GM12874 (cell line): ENCODE data around the gene CORO2A.

Source experiments
- CTCF ChIP-seq: IDR thresholded peaks from 2 replicates; pipeline ENCODE4 v1.5.1; 2011; ENCODE audit warnings: low read depth, mild to moderate bottlenecking, control low read depth, low read length, moderate library complexity; ENCODE audit not compliant: insufficient read depth

Gene CORO2A

GRCh38 chr9:98175762-98176161, 16.7 kb downstream of the CORO2A start:
- no peak for TF ChIP-seq CTCF

- no peak for TF ChIP-seq CTCF
Measured at GRCh38 chr9:98175028-98175569, 17.3 kb downstream of the CORO2A start.

- no peak for TF ChIP-seq CTCF
Measured at GRCh38 chr9:98173181-98173580, 19.3 kb downstream of the CORO2A start.

- no peak for TF ChIP-seq CTCF
Measured at GRCh38 chr9:98172604-98173003, 19.8 kb downstream of the CORO2A start.

- no peak for TF ChIP-seq CTCF
Measured at GRCh38 chr9:98171176-98171925, 21.1 kb downstream of the CORO2A start.

- TF ChIP-seq CTCF = no peak
Measured at GRCh38 chr9:98168941-98169488, 23.4 kb downstream of the CORO2A start.

GRCh38 chr9:98168153-98168780, 24.2 kb downstream of the CORO2A start:
- TF ChIP-seq CTCF = no peak
